Raji (cell line): Measurements from ENCODE around the gene ZNF234.

Source experiments
- POLR2A ChIP-seq: IDR thresholded peaks from 2 replicates; pipeline ENCODE4 v1.6.1; 2011; ENCODE audit warnings: low read depth, low read length, control low read depth; ENCODE audit not compliant: insufficient read depth

Gene ZNF234

DNA sequence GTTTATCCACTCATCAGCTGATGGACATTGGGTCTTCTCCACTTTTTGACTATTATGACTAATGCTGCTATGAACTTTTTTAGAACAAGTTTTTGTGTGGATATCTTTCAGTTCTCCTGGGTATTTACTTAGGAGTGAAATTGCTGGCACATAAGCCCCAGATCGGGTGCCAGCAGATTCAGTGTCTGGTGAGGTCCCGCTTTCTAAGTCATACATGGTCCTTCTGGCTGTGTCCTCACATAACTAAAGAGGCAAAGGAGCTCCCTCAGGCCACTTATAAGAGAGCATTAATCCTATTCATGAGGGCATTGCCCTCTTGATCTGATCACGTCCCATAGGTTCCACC, 22.9 kb downstream of the ZNF234 start:
- TF ChIP-seq POLR2A, result no peak

DNA sequence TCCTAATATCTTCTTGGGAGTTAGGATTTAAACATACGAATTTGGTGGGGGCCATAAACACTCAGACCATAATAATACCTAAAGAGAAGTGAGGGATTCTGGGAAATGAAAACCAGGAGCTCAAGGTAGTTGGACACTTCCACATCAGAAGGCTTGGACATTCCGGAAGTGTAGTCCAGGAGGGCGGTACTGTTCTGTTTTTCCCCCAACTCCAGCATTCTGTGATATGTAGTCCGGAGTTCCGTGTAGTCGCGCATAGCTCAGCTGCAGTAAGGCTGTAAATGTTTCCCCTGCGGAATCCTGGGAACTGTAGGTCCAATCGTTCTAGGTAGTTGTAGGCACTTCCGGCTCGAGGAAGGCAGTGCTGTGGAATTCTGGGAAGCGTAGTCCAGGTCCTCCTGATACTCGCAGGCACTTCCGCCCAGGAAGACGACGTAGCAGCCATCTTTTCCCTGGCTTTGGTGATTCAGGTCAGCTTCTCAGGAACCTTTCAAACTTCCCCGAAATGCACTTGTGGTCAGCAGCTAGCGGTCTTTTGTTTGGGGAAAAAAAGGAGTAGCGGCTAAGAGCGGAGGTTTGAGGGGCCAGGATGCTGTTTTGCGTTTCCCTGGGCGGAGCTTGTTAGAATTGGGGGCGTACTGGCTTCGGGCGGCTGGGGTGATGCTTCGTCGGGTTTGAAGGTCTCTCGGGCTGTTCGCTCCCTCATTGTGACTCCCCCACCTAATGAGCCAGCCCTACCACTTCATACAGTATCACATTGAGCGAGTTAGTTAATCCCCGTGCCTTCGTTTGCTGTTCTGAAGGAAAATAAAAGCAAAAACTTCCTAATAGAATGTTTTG, 23.5 kb downstream of the ZNF234 start, which contains the start of gene ZNF226:
Gene ZNF226, plus strand, starts transcription at position 428 of the 840 bp plus-strand sequence. CDS start 4,981 bp downstream, outside the sequence.
- no peak for TF ChIP-seq POLR2A

DNA sequence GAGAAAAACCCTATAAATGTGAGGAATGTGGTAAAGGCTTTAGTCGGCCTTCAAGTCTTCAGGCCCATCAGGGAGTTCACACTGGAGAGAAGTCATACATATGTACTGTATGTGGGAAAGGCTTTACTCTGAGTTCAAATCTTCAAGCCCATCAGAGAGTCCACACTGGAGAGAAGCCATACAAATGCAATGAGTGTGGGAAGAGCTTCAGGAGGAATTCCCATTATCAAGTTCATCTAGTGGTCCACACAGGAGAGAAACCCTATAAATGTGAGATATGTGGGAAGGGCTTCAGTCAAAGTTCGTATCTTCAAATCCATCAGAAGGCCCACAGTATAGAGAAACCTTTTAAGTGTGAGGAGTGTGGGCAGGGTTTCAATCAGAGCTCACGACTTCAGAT, 35.2 kb downstream of the ZNF234 start:
- TF ChIP-seq POLR2A, result no peak

- TF ChIP-seq POLR2A, result no peak
Observed at GRCh38 chr19:44180968-44181367, 39.6 kb downstream of the ZNF234 start.

DNA sequence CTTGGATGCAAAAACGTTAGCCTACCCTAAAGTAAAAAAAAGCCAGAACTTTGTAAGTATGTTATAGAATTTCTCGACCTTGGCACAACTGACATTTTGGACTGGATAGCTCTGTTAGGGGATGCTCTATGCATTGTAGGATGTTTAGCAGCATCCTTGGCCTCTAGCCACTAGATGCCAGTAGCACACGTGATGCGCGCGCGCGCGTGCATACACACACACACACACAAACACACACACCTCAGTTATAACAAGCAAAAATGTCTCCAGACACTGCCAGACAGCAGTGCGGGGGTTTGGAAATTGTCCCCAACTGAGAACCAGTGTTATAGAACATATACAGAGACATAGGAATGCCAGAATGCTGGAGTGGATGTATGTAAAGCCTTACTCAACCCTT, 40.8 kb downstream of the ZNF234 start:
- TF ChIP-seq POLR2A, result no peak

- no peak for TF ChIP-seq POLR2A
Observed at GRCh38 chr19:44190020-44190419, 48.7 kb downstream of the ZNF234 start.

- TF ChIP-seq POLR2A, result no peak
Observed at GRCh38 chr19:44192127-44192526, 50.8 kb downstream of the ZNF234 start.

DNA sequence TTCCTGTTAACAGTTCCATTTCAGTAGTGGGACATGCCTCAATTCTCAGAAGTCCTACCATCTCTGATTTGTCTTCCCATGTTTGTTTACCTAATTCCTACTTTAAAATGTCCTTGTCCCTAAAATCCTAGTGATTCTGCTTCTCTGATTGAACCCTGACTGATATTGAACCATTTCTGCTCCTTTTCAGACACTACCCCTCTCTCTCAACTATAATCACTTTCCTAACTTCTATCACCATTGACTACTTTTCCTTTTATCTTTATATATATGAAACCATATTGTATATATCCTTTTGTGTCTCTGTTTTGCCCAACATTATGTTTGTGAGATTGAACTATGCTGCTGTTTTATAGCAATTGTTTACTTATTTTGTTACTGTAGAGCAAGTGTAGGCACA, 55.4 kb downstream of the ZNF234 start:
- TF ChIP-seq POLR2A, result no peak

DNA sequence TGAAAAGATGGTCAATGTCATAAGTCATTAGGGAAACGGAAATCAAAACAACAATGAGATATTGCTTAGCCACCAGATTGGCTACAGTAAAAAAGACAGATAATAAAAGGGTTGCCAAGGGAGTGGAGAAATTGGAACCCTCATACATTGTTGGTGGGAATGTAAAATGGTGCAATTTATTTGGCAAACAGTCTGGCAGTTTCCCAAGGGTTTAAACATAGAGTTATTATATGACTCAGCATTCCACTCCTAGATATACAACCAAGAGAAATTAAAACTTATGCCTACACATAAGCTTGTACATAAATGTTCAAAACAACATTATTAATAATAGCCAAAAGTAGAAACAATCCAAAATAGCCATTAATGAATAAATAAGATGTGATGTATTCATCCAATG, 61.1 kb downstream of the ZNF234 start:
- no peak for TF ChIP-seq POLR2A

GRCh38 chr19:44202974-44203373, 61.6 kb downstream of the ZNF234 start:
- TF ChIP-seq POLR2A, result no peak

DNA sequence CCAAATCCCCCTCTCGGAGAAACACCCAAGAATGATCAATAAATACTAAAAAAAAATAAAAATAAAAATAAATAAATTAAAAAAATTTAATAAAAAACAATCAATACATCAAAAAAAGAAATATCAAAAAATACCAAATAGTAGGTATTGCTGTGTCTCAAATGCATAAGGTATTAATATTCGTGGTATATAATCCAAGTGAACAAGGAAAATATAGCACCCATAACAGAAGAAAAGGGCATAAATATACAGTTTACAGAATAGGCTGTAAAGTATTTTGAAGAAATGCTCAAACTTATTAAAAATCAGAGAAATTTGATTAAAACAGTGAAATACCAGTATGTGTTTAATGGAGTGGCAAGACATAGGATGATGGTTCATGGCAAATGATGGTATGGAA, 63.4 kb downstream of the ZNF234 start:
- no peak for TF ChIP-seq POLR2A

DNA sequence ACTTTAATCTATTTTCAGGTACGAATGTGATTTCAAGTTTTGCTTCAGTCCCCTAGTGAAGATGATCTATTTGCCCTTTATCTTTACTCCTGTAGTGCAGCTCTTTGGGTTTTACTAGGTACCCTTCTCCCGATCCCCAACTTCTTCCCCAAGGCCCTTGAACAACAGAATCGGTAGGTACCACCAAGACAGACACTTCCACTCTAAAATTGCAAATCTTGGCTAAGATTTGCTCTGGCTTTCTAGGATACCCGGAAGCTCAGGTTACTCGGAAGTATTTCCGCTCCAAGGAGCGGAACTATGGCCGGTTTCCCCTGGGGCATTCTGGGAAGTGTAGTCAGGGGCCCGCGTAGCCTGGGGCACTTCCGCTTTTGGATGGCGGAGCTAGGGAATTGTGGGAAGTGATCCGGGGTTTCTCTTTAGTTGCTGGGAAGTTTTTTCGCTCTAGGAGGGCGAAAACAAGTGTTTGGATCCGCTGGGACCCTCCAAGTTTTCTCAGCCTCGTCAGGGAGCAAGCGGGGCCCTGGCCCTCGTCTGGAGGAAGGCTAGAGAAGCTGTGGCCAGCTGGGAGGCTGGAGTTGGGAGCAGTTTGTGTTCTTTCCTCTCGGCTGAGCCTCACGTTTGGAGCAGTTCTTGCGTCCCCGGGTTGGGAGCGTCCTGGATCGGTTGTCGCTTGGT, 65.9 kb downstream of the ZNF234 start:
- no peak for TF ChIP-seq POLR2A
